ENCODE measurements around the gene MX1. TPM values are rescaled to one million over a fixed set of nuclear protein-coding genes. Genes with fewer than 3 reads are reported as not detected.

The MX1 gene
- polyA plus RNA-seq, 3 donors, result 42.7 to 73.3 (median 60.5) TPM

- intact Hi-C loops (cut with micrococcal nuclease), result loop anchor here in 1 of 2 donors (5.0 kb wide), 1 partner anchor 63 kb away; the partner anchor contains the start of gene MX2
- H3K4me3 ChIP-seq (replicated peaks in 1 of 3; ENCODE audit: low read depth in 2 of 3, low read length in 3 of 3), result peak overlapping the region; percentile 83 to 93 (median 88)
- H3K4me1 Mint-ChIP-seq, result peaks cover 69% of the 10 kb centered on the region
- H3K27ac ChIP-seq (ENCODE audit: low read depth in 1 of 2, low read length in 2 of 2), result peak overlapping the region; percentile 0 to 81
- peak overlapping the region; percentile 75 for H3K9ac ChIP-seq (ENCODE audit: insufficient read depth, low read length, poor library complexity, severe bottlenecking)
- peak overlapping the region; percentile 92 for H3K4me2 ChIP-seq (replicated peaks; ENCODE audit: extremely low read depth, low read length, poor library complexity, severe bottlenecking)
- no peak for TF ChIP-seq CTCF (IDR thresholded peaks at IDR 0.05)
- peak overlapping the region; percentile 86 for H2AFZ ChIP-seq (ENCODE audit: insufficient read depth, low read depth, low read length, poor library complexity, severe bottlenecking)
- H3K9me3 Mint-ChIP-seq, result peaks cover 0 to 3% (median 0%) of the 10 kb centered on the region in 7 donors
- H3K27me3 ChIP-seq (ENCODE audit: control insufficient read depth in 2 of 2, insufficient read depth in 2 of 2, low read length in 2 of 2), result peaks cover 0 to 7% of the 10 kb centered on the region in 2 donors
- H4K20me1 ChIP-seq (ENCODE audit: insufficient read depth, low read length), result peaks cover 4% of the 10 kb centered on the region
- peaks cover 34 to 41% of the 10 kb centered on the region in 2 donors for H3K36me3 Mint-ChIP-seq
- peak overlapping the region; percentile 97 for H3K4me3 Mint-ChIP-seq
- H3K79me2 ChIP-seq (ENCODE audit: insufficient read depth, low read length), result no peaks in the 10 kb centered on the region
- H3K9me3 ChIP-seq (replicated peaks in 1 of 2; ENCODE audit: control insufficient read depth in 1 of 2, insufficient read depth in 1 of 2, low read length in 2 of 2), result no peaks in the 10 kb centered on the region
- H3K36me3 ChIP-seq (replicated peaks in 1 of 2; ENCODE audit: control insufficient read depth in 1 of 2, insufficient read depth in 2 of 2, low read length in 2 of 2), result peaks cover 18 to 26% of the 10 kb centered on the region in 2 donors
- no peak for DNase-seq
- H3K4me1 ChIP-seq (ENCODE audit: control insufficient read depth in 1 of 2, insufficient read depth in 2 of 2, low read length in 2 of 2), result peaks cover 36 to 49% of the 10 kb centered on the region in 2 donors
- H3K27ac Mint-ChIP-seq, result peak overlapping the region; percentile 79 to 95 (median 92)
- WGBS (ENCODE audit: insufficient coverage), result 38% methylated on average over 5 of the region's 7 CpGs
- peaks cover 2 to 18% (median 12%) of the 10 kb centered on the region in 3 donors for H3K27me3 Mint-ChIP-seq (ENCODE audit: low read depth in 3 of 3)
These were observed 468 bp upstream of the MX1 start for GRCh38 chr21:41425588-41425953.

GRCh38 chr21:41426676-41427404, 801 bp downstream of the MX1 start:
- Histone ChIP-seq H3K4me2 (replicated peaks; ENCODE audit: extremely low read depth, low read length, poor library complexity, severe bottlenecking) (peak overlapping the region; percentile 92), H3K4me3 (replicated peaks in 1 of 3; ENCODE audit: low read depth in 2 of 3, low read length in 3 of 3) (peak overlapping the region; percentile 83 to 93 (median 88)), H3K9me3 (replicated peaks in 1 of 2; ENCODE audit: control insufficient read depth in 1 of 2, insufficient read depth in 1 of 2, low read length in 2 of 2) (no peaks in the 10 kb centered on the region), H3K9ac (ENCODE audit: insufficient read depth, low read length, poor library complexity, severe bottlenecking) (peak overlapping the region; percentile 75), H3K27me3 (ENCODE audit: control insufficient read depth in 2 of 2, insufficient read depth in 2 of 2, low read length in 2 of 2) (peaks cover 0 to 7% of the 10 kb centered on the region in 2 donors), H3K27ac (ENCODE audit: low read depth in 1 of 2, low read length in 2 of 2) (peak overlapping the region in 1 of 2 donors; percentile 81), H2AFZ (ENCODE audit: insufficient read depth, low read depth, low read length, poor library complexity, severe bottlenecking) (peak overlapping the region; percentile 86), H3K4me1 (ENCODE audit: control insufficient read depth in 1 of 2, insufficient read depth in 2 of 2, low read length in 2 of 2) (peaks cover 33 to 46% of the 10 kb centered on the region in 2 donors), H3K36me3 (replicated peaks in 1 of 2; ENCODE audit: control insufficient read depth in 1 of 2, insufficient read depth in 2 of 2, low read length in 2 of 2) (peaks cover 30 to 39% of the 10 kb centered on the region in 2 donors), H4K20me1 (ENCODE audit: insufficient read depth, low read length) (peaks cover 4% of the 10 kb centered on the region), H3K79me2 (ENCODE audit: insufficient read depth, low read length) (no peaks in the 10 kb centered on the region)
- intact Hi-C loops (cut with micrococcal nuclease), result loop anchor here in 1 of 2 donors (5.0 kb wide), 1 partner anchor 65 kb away; the partner anchor contains the start of gene MX2
- H3K36me3 Mint-ChIP-seq, result peaks cover 41 to 51% of the 10 kb centered on the region in 2 donors
- peaks cover 2 to 16% (median 12%) of the 10 kb centered on the region in 3 donors for H3K27me3 Mint-ChIP-seq (ENCODE audit: low read depth in 3 of 3)
- H3K9me3 Mint-ChIP-seq, result peaks cover 0 to 3% (median 0%) of the 10 kb centered on the region in 7 donors
- WGBS (ENCODE audit: insufficient coverage), result 22% methylated on average over 27 of the region's 41 CpGs
- peak overlapping the region; percentile 97 for H3K4me3 Mint-ChIP-seq
- H3K4me1 Mint-ChIP-seq, result peaks cover 59% of the 10 kb centered on the region
- DNase-seq, result no peak
- peak overlapping the region in 4 of 7 donors; percentile 57 to 95 (median 92) for H3K27ac Mint-ChIP-seq
- no peak for TF ChIP-seq CTCF (IDR thresholded peaks at IDR 0.05)
